PC-9 (cell line): ENCODE measurements around the gene SPRR1A. TPM values are rescaled to one million over a fixed set of nuclear protein-coding genes. Genes with fewer than 3 reads are reported as not detected.
A peak's percentile ranks its signal among the peaks of the same experiment; 100 is the strongest.

ENCODE experiments used
- BruUV-seq: library from RNA; stranded (reverse); fragments of 400-500 nt; replicated peaks from 2 replicates; lab custom pipeline; 2021; lab: Mats Ljungman, UMichigan
- CTCF ChIA-PET: fragments of 300-600 bp; sonication (Branson Sonifier 250); formaldehyde crosslinking; loops from one replicate; lab custom pipeline; 2022; ENCODE audit warnings: antibody characterized with exemption; lab: Charles Lee
- POLR2A ChIA-PET: fragments of 300-600 bp; sonication (Branson Sonifier 250); formaldehyde crosslinking; loops from one replicate; lab custom pipeline; 2022; ENCODE audit warnings: antibody characterized with exemption; ENCODE audit not compliant: unreplicated experiment; lab: Charles Lee
- DNase-seq, 2 experiments: peaks; one replicate each; pipeline versions ENCODE4 v3.0.0 to v3.0.0-alpha.2; 2015 to 2022; ENCODE audit warnings: mixed read lengths in 1 of 2
- H2AFZ ChIP-seq: fragments of 200-600 bp; sonication (generic); 2 replicates; pipeline ENCODE4 v1.8.1; 2017; ENCODE audit warnings: antibody characterized with exemption
- H3F3A ChIP-seq: fragments of 200-600 bp; sonication (generic); 2 replicates; pipeline ENCODE4 v1.8.1; 2017; ENCODE audit warnings: antibody characterized with exemption, mild to moderate bottlenecking, low read depth; ENCODE audit not compliant: insufficient read depth
- H3K27ac ChIP-seq: fragments of 200-600 bp; sonication (generic); 2 replicates; pipeline ENCODE4 v1.6.1; 2016; ENCODE audit warnings: mixed run types
- H3K27me3 ChIP-seq: fragments of 200-600 bp; sonication (generic); 2 replicates; pipeline ENCODE4 v1.6.1; 2016; ENCODE audit warnings: low read depth, mixed run types; ENCODE audit not compliant: insufficient read depth
- H3K36me3 ChIP-seq: fragments of 200-600 bp; sonication (generic); 2 replicates; pipeline ENCODE4 v1.6.1; 2016; ENCODE audit warnings: low read depth, mixed run types
- H3K4me1 ChIP-seq: fragments of 200-600 bp; sonication (generic); replicated peaks from 2 replicates; pipeline ENCODE4 v1.6.1; 2016; ENCODE audit warnings: mixed run types; ENCODE audit not compliant: insufficient read depth
- H3K4me2 ChIP-seq: fragments of 200-600 bp; sonication (generic); 2 replicates; pipeline ENCODE4 v1.6.1; 2017; ENCODE audit warnings: mixed run types
- H3K4me3 ChIP-seq: fragments of 200-600 bp; sonication (generic); 2 replicates; pipeline ENCODE4 v1.6.1; 2016; ENCODE audit warnings: mixed run types
- H3K79me2 ChIP-seq: fragments of 200-600 bp; sonication (generic); 2 replicates; pipeline ENCODE4 v1.6.1; 2017; ENCODE audit warnings: low read depth, mixed run types
- H3K9me2 ChIP-seq: fragments of 200-600 bp; sonication (generic); 2 replicates; pipeline ENCODE4 v1.8.1; 2017; ENCODE audit warnings: mild to moderate bottlenecking; ENCODE audit not compliant: insufficient read depth
- H3K9me3 ChIP-seq: fragments of 200-600 bp; sonication (generic); 2 replicates; pipeline ENCODE4 v1.8.1; 2016; ENCODE audit warnings: low read depth; ENCODE audit not compliant: insufficient read depth
- H4K20me1 ChIP-seq: fragments of 200-600 bp; sonication (generic); 2 replicates; pipeline ENCODE4 v1.8.1; 2017; ENCODE audit not compliant: insufficient read depth
- CTCF ChIP-seq: fragments of 200-600 bp; sonication (generic); conservative IDR thresholded peaks from 2 replicates; pipeline ENCODE4 v1.6.1; 2017; ENCODE audit warnings: mixed run types, antibody characterized with exemption, mild to moderate bottlenecking, moderate library complexity
- EZH2 ChIP-seq: fragments of 200-600 bp; sonication (generic); IDR thresholded peaks from 2 replicates; pipeline ENCODE4 v1.8.0; 2017; ENCODE audit warnings: antibody characterized with exemption, low read depth
- intact Hi-C: fragments of 100-400 bp; cut with micrococcal nuclease; formaldehyde crosslinking; loops from one replicate; pipeline ENCODE4 v1.10.0; 2022; ENCODE audit not compliant: unreplicated experiment
- total RNA-seq: library from RNA; stranded (reverse); gene quantifications from 2 replicates; pipeline ENCODE4 v1.2.3, GENCODE V29; 2021

The SPRR1A gene
- total RNA-seq, 1 experiment from 2014 or later: not detected

GRCh38 chr1:152998476-152998875, 14.6 kb downstream of the SPRR1A start:
- no peak overlapping the region for H3K27ac ChIP-seq
- intact Hi-C loops: no loop called here
- no peaks in the 10 kb centered on the region for H3K36me3 ChIP-seq
- peaks cover 22% of the 10 kb centered on the region for H3F3A ChIP-seq
- BruUV-seq: no TSS peak
- H4K20me1 ChIP-seq: no peaks in the 10 kb centered on the region
- CTCF ChIA-PET: no interaction called here
- TF ChIP-seq EZH2 (no peak), CTCF (no peak)
- no peak for DNase-seq
- H3K4me2 ChIP-seq: no peak overlapping the region
- no peak overlapping the region for H2AFZ ChIP-seq
- no peaks in the 10 kb centered on the region for H3K79me2 ChIP-seq
- H3K9me3 ChIP-seq: no peaks in the 10 kb centered on the region
- H3K4me1 ChIP-seq: peaks cover 35% of the 10 kb centered on the region
- no peaks in the 10 kb centered on the region for H3K27me3 ChIP-seq
- H3K9me2 ChIP-seq: no peaks in the 10 kb centered on the region
- POLR2A ChIA-PET: no interaction called here
- H3K4me3 ChIP-seq: no peak overlapping the region

GRCh38 chr1:152999818-153000217, 15.9 kb downstream of the SPRR1A start:
- BruUV-seq: no TSS peak
- Histone ChIP-seq H3K9me3 (no peaks in the 10 kb centered on the region), H3K4me3 (no peak overlapping the region), H3K27ac (peak overlapping the region; percentile 35), H3F3A (peaks cover 22% of the 10 kb centered on the region), H3K4me1 (peaks cover 35% of the 10 kb centered on the region), H3K36me3 (no peaks in the 10 kb centered on the region), H4K20me1 (no peaks in the 10 kb centered on the region), H3K9me2 (no peaks in the 10 kb centered on the region), H3K27me3 (no peaks in the 10 kb centered on the region), H3K79me2 (no peaks in the 10 kb centered on the region), H2AFZ (no peak overlapping the region), H3K4me2 (peak overlapping the region; percentile 40)
- ChIA-PET POLR2A (no interaction called here), CTCF (interaction anchor here (1.0 kb wide), 1 partner anchor 33 kb away, joined by 3 read pairs; no protein-coding TSS in a partner anchor)
- intact Hi-C loops: no loop called here
- TF ChIP-seq EZH2: no peak
- no peak for TF ChIP-seq CTCF
- DNase-seq: peak; percentile 5 to 57

- CTCF ChIA-PET: interaction anchor here (1.0 kb wide), 1 partner anchor 33 kb away, joined by 3 read pairs; no protein-coding TSS in a partner anchor
- no TSS peak for BruUV-seq
- peaks cover 22% of the 10 kb centered on the region for H3F3A ChIP-seq
These were observed 16.4 kb downstream of the SPRR1A start for GRCh38 chr1:153000294-153000693.

More at GRCh38 chr1:153000294-153000693, 16.4 kb downstream of the SPRR1A start:
- Histone ChIP-seq H2AFZ (no peak overlapping the region), H3K79me2 (no peaks in the 10 kb centered on the region), H3K4me2 (peak overlapping the region; percentile 40), H3K4me3 (no peak overlapping the region), H3K4me1 (peaks cover 35% of the 10 kb centered on the region), H3K27me3 (no peaks in the 10 kb centered on the region), H4K20me1 (no peaks in the 10 kb centered on the region), H3K27ac (peak overlapping the region; percentile 35), H3K9me2 (no peaks in the 10 kb centered on the region), H3K9me3 (no peaks in the 10 kb centered on the region), H3K36me3 (no peaks in the 10 kb centered on the region)
- POLR2A ChIA-PET: no interaction called here
- DNase-seq: peak; percentile 10 to 58
- TF ChIP-seq EZH2 (no peak), CTCF (no peak)
- intact Hi-C loops: no loop called here
